HepG2 (cell line): ENCODE data around the gene CD19. TPM values are rescaled to one million over a fixed set of nuclear protein-coding genes. Genes with fewer than 3 reads are reported as not detected.

Experiments used
- ATF4 ChIP-seq, 2 experiments: fragments of 450-650 bp in 1 of 2; sonication (generic) in 1 of 2; formaldehyde crosslinking; IDR thresholded peaks; 2 replicates each; pipeline versions ENCODE4 v1.5.0 to v1.8.0; 2020 to 2022; ENCODE audit warnings: mild to moderate bottlenecking in 1 of 2, missing genetic modification reagents in 1 of 2
- CAMTA2 ChIP-seq: sonication (generic); formaldehyde crosslinking; IDR thresholded peaks from 2 replicates; pipeline ENCODE4 v1.4.0; 2020; ENCODE audit warnings: mild to moderate bottlenecking, missing genetic modification reagents, borderline replicate concordance
- CEBPZ ChIP-seq: IDR thresholded peaks from 2 replicates; pipeline ENCODE4 v1.6.1; 2012; ENCODE audit warnings: low read length, improper control_type of control experiment
- DNMT1 ChIP-seq: sonication (generic); formaldehyde crosslinking; IDR thresholded peaks from 2 replicates; pipeline ENCODE4 v1.5.1; 2020; ENCODE audit warnings: mild to moderate bottlenecking, missing genetic modification reagents
- FOXA3 ChIP-seq: IDR thresholded peaks from 2 replicates; pipeline ENCODE4 v1.6.1; 2016; ENCODE audit warnings: missing genetic modification reagents, missing compliant biosample characterization
- HNRNPH1 ChIP-seq: fragments of 200-400 bp; formaldehyde crosslinking; optimal IDR thresholded peaks from 2 replicates; pipeline ENCODE3; 2017; ENCODE audit warnings: mild to moderate bottlenecking, low read depth, low read length
- ISL2 ChIP-seq: sonication (generic); formaldehyde crosslinking; IDR thresholded peaks from 2 replicates; pipeline ENCODE4 v1.5.0; 2020; ENCODE audit warnings: missing genetic modification reagents
- JDP2 ChIP-seq: sonication (generic); formaldehyde crosslinking; IDR thresholded peaks from 2 replicates; pipeline ENCODE4 v1.8.1; 2022; ENCODE audit warnings: missing genetic modification reagents, borderline replicate concordance
- KMT2A ChIP-seq: sonication (generic); formaldehyde crosslinking; IDR thresholded peaks from 2 replicates; pipeline ENCODE4 v1.4.0; 2020; ENCODE audit warnings: missing genetic modification reagents
- PRMT3 ChIP-seq: sonication (generic); formaldehyde crosslinking; IDR thresholded peaks from 2 replicates; pipeline ENCODE4 v1.8.1; 2022; ENCODE audit warnings: low read depth, mild to moderate bottlenecking, moderate library complexity, missing genetic modification reagents, borderline replicate concordance
- SRSF9 ChIP-seq: fragments of 200-400 bp; formaldehyde crosslinking; IDR thresholded peaks from 2 replicates; pipeline ENCODE4 v1.6.1; 2018; ENCODE audit warnings: borderline replicate concordance, mild to moderate bottlenecking, low read depth, low read length; ENCODE audit not compliant: insufficient read depth, poor library complexity, severe bottlenecking
- STAT5B ChIP-seq: sonication (generic); formaldehyde crosslinking; IDR thresholded peaks from 2 replicates; pipeline ENCODE4 v1.4.0; 2020; ENCODE audit warnings: missing genetic modification reagents
- ZFP36L2 ChIP-seq: sonication (generic); formaldehyde crosslinking; IDR thresholded peaks from 2 replicates; pipeline ENCODE4 v1.4.0; 2020; ENCODE audit warnings: missing genetic modification reagents
- ZNF484 ChIP-seq: sonication (generic); formaldehyde crosslinking; IDR thresholded peaks from 2 replicates; pipeline ENCODE4 v1.5.1; 2020; ENCODE audit warnings: mild to moderate bottlenecking, low read depth, missing genetic modification reagents, borderline replicate concordance
- ZNF710 ChIP-seq: sonication (generic); formaldehyde crosslinking; IDR thresholded peaks from 2 replicates; pipeline ENCODE4 v1.5.0; 2020; ENCODE audit warnings: mild to moderate bottlenecking, missing genetic modification reagents, borderline replicate concordance
- ZNF83 ChIP-seq: sonication (generic); formaldehyde crosslinking; IDR thresholded peaks from 2 replicates; pipeline ENCODE4 v1.4.0; 2020; ENCODE audit warnings: missing genetic modification reagents, mild to moderate bottlenecking, borderline replicate concordance
- polyA plus RNA-seq, 8 experiments: library from polyadenylated mRNA; depleted of rRNA in 3 of 8; stranded (reverse) in 7 of 8; unstranded in 1 of 8; fragments of >200 nt; fragmentation: Illumina TruSeq in 4 of 8; extraction: Trizol in 4 of 8; gene quantifications; 2 replicates each; pipeline versions ENCODE4 v1.2.1 to v1.2.3, GENCODE V29; 2011 to 2016; ENCODE audit warnings: low read depth in 4 of 8, missing spikeins in 1 of 8, mixed read lengths in 1 of 8; ENCODE audit not compliant: insufficient read depth in 1 of 8
- total RNA-seq, 5 experiments: library from RNA; depleted of rRNA; stranded (reverse); fragments of >200 nt; fragmentation: Illumina TruSeq; extraction: Trizol; gene quantifications; 2 replicates each; pipeline ENCODE4 v1.2.3, GENCODE V29; 2016; ENCODE audit warnings: low read depth in 1 of 5
- TF ChIP-seq, protein P1 (sequence below): sonication (generic); formaldehyde crosslinking; IDR thresholded peaks from 2 replicates; pipeline ENCODE4 v1.4.0; 2020; ENCODE audit warnings: missing genetic modification reagents, borderline replicate concordance
- TF ChIP-seq, protein P2 (sequence below): sonication (generic); formaldehyde crosslinking; IDR thresholded peaks from 2 replicates; pipeline ENCODE4 v1.4.0; 2020; ENCODE audit warnings: missing genetic modification reagents

Gene CD19
- total and polyA plus RNA-seq, 2 of the 13 experiments (the other 11 are each of a cell fraction or from before 2014, with no cell fraction given), result 0.55 to 1.1 TPM

GRCh38 chr16:28895609-28896008 lies 36.2 kb upstream of the CD19 start (continued):
- TF ChIP-seq ZNF484 (CRISPR knock-in tag), result no peak
- TF ChIP-seq SRSF9, result no peak
- TF ChIP-seq DNMT1 (CRISPR knock-in tag), result no peak
- no peak for TF ChIP-seq CAMTA2
- TF ChIP-seq, protein P1, sequence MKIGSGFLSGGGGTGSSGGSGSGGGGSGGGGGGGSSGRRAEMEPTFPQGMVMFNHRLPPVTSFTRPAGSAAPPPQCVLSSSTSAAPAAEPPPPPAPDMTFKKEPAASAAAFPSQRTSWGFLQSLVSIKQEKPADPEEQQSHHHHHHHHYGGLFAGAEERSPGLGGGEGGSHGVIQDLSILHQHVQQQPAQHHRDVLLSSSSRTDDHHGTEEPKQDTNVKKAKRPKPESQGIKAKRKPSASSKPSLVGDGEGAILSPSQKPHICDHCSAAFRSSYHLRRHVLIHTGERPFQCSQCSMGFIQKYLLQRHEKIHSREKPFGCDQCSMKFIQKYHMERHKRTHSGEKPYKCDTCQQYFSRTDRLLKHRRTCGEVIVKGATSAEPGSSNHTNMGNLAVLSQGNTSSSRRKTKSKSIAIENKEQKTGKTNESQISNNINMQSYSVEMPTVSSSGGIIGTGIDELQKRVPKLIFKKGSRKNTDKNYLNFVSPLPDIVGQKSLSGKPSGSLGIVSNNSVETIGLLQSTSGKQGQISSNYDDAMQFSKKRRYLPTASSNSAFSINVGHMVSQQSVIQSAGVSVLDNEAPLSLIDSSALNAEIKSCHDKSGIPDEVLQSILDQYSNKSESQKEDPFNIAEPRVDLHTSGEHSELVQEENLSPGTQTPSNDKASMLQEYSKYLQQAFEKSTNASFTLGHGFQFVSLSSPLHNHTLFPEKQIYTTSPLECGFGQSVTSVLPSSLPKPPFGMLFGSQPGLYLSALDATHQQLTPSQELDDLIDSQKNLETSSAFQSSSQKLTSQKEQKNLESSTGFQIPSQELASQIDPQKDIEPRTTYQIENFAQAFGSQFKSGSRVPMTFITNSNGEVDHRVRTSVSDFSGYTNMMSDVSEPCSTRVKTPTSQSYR (CRISPR knock-in tag), result no peak
- TF ChIP-seq ATF4 (CRISPR knock-in tag; IDR thresholded peaks at IDR 0.05), result no peak
- no peak for TF ChIP-seq CEBPZ
- no peak for TF ChIP-seq STAT5B (CRISPR knock-in tag)
- no peak for TF ChIP-seq ZNF710 (CRISPR knock-in tag)
- TF ChIP-seq ISL2, result no peak
- TF ChIP-seq KMT2A, result no peak
- no peak for TF ChIP-seq HNRNPH1
- TF ChIP-seq ZNF83 (CRISPR knock-in tag), result no peak
- TF ChIP-seq, protein P2, sequence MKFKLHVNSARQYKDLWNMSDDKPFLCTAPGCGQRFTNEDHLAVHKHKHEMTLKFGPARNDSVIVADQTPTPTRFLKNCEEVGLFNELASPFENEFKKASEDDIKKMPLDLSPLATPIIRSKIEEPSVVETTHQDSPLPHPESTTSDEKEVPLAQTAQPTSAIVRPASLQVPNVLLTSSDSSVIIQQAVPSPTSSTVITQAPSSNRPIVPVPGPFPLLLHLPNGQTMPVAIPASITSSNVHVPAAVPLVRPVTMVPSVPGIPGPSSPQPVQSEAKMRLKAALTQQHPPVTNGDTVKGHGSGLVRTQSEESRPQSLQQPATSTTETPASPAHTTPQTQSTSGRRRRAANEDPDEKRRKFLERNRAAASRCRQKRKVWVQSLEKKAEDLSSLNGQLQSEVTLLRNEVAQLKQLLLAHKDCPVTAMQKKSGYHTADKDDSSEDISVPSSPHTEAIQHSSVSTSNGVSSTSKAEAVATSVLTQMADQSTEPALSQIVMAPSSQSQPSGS (CRISPR knock-in tag), result no peak
- TF ChIP-seq FOXA3 (CRISPR knock-in tag), result 0 out of 2 replicates have a peak, but pooled peaks have one; percentile 19
- no peak for TF ChIP-seq ZFP36L2 (CRISPR knock-in tag)
- no peak for TF ChIP-seq PRMT3 (CRISPR knock-in tag)
- no peak for TF ChIP-seq JDP2 (CRISPR knock-in tag)
